ENCODE data around the gene TNNC1. TPM values are rescaled to one million over a fixed set of nuclear protein-coding genes. Genes with fewer than 3 reads are reported as not detected.

Gene TNNC1
- total RNA-seq, 1 donor from 2014 or later = not detected

Other genes with a start within 250 kb of the TNNC1 start
- gene TLR9, start 228.4 kb downstream of the TNNC1 start, total RNA-seq = under 0.01 TPM
- 24.8 TPM for gene TWF2, start 214.9 kb downstream of the TNNC1 start, total RNA-seq
- 7.0 TPM for gene PPM1M, start 208.3 kb downstream of the TNNC1 start, total RNA-seq
- gene WDR82, start 175.4 kb downstream of the TNNC1 start, total RNA-seq = 158 TPM
- gene GLYCTK, start 166.2 kb downstream of the TNNC1 start, total RNA-seq = 3.6 TPM
- gene DNAH1, start 137.7 kb downstream of the TNNC1 start, total RNA-seq = 1.6 TPM
- gene BAP1, start 44.0 kb downstream of the TNNC1 start, total RNA-seq = 105 TPM
- 4.7 TPM for gene PHF7, start 43.4 kb downstream of the TNNC1 start, total RNA-seq
- gene SEMA3G, start 8.9 kb downstream of the TNNC1 start, total RNA-seq = 3.0 TPM
- 71.4 TPM for gene NISCH, start 1.6 kb upstream of the TNNC1 start, total RNA-seq
- gene STAB1, start 41.3 kb upstream of the TNNC1 start, total RNA-seq = 14.8 TPM
- gene NT5DC2, start 79.8 kb upstream of the TNNC1 start, total RNA-seq = 33.5 TPM
- gene UQCC5, start 82.6 kb upstream of the TNNC1 start, total RNA-seq = 4.1 TPM
- gene PBRM1, start 231.9 kb upstream of the TNNC1 start, total RNA-seq = 203 TPM
- gene GNL3, start 232.0 kb upstream of the TNNC1 start, total RNA-seq = 78.8 TPM